Aorta (tissue), 5 donors: ENCODE measurements around the gene SLC18A2. TPM values are rescaled to one million over a fixed set of nuclear protein-coding genes. Genes with fewer than 3 reads are reported as not detected.

Experiments
- ATAC-seq: fragments of 200-7000 bp; cut with Tn5 transposase; one replicate; pipeline ENCODE4 v1.9.1; 2022; ENCODE audit warnings: moderate library complexity; ENCODE audit not compliant: low FRiP score
- DNase-seq, 2 donors: peaks; one replicate each; pipeline ENCODE4 v3.0.0-alpha.2; 2020
- H3K27ac ChIP-seq, 2 donors: one replicate each; pipeline ENCODE4 v1.5.1; 2013; ENCODE audit warnings: low read length in 2 of 2, mild to moderate bottlenecking in 2 of 2, moderate library complexity in 2 of 2, control low read depth in 1 of 2, inconsistent platforms in 1 of 2, low read depth in 1 of 2
- H3K27me3 ChIP-seq, 2 donors: one replicate each; pipeline ENCODE4 v1.6.1; 2013; ENCODE audit warnings: control low read depth in 1 of 2, low read length in 1 of 2, mild to moderate bottlenecking in 1 of 2, moderate library complexity in 1 of 2; ENCODE audit not compliant: insufficient read depth in 2 of 2, control insufficient read depth in 1 of 2
- H3K36me3 ChIP-seq, 2 donors: one replicate each; pipeline ENCODE4 v1.6.1; 2013; ENCODE audit warnings: control low read depth in 1 of 2, low read length in 1 of 2, mild to moderate bottlenecking in 1 of 2; ENCODE audit not compliant: insufficient read depth in 2 of 2, control insufficient read depth in 1 of 2
- H3K4me1 ChIP-seq, 2 donors: one replicate each; pipeline ENCODE4 v1.6.1; 2013; ENCODE audit warnings: low read length in 2 of 2, control low read depth in 1 of 2, mild to moderate bottlenecking in 1 of 2, moderate library complexity in 1 of 2; ENCODE audit not compliant: insufficient read depth in 2 of 2, control insufficient read depth in 1 of 2
- H3K4me3 ChIP-seq, 2 donors: one replicate each; pipeline ENCODE4 v1.5.1; 2013; ENCODE audit warnings: low read length in 2 of 2, control low read depth in 1 of 2, mild to moderate bottlenecking in 1 of 2
- H3K9me3 ChIP-seq: one replicate; pipeline ENCODE4 v1.6.1; 2013; ENCODE audit warnings: mild to moderate bottlenecking, low read length; ENCODE audit not compliant: control insufficient read depth
- WGBS, 2 donors: extraction: QIAGEN DNeasy Blood & Tissue Kit; methylation state at CpG; one replicate each; pipeline ENCODE4 v1.1.7; 2013; 5-methylcytosine and 5-hydroxymethylcytosine counted together
- intact Hi-C, 2 donors: fragments of 100-400 bp; cut with DNase I; formaldehyde crosslinking; loops; one replicate each; pipeline versions ENCODE4 v1.14.2 to v1.15.0; 2022
- long read RNA-seq, 2 donors: library from polyadenylated mRNA; unstranded; transcript quantifications; one replicate each; pipeline ENCODE4 v2.0.0, GENCODE V29; 2020 to 2021
- polyA plus RNA-seq, 2 donors: library from polyadenylated mRNA; stranded (reverse); fragments of 200-250 nt; gene quantifications; one replicate each; pipeline ENCODE4 v1.2.3, GENCODE V29; 2013
- total RNA-seq, 2 donors: library from RNA; stranded (reverse); fragmentation: NEBNext Ultra II Directional; extraction: Animal tissue kit (Norgen Biotek cat#: 25700); gene quantifications; one replicate each; pipeline ENCODE4 v1.2.1, GENCODE V29; 2021
- donor health status: healthy with polysubstance abuse.
- donor health status: Bipolar disorder and iron deficiency.
- donor health status: DM: no; HTN: no; CAD: no.
- donor health status: DM: no; HTN: no; CAD: no.
- donor health status: DM: yes; HTN: yes; CAD: no.

The SLC18A2 gene
- total RNA-seq (1 to 10 TPM in 1 of 2 donors, under 1 TPM in 1; 0.52 to 2.8 TPM), polyA plus RNA-seq (under 1 TPM; 0.08 to 0.13 TPM)
- long read RNA-seq, donor 1, partial matches to known transcripts, result 0 of 33 reads
- long read RNA-seq, donor 1, other reads (novel, unspliced or antisense), result 32 of 33 reads
- long read RNA-seq, donor 2, transcript SLC18A2-201 (16 exons, 3,872 nt), result major isoform, 6 of 26 reads
- long read RNA-seq, donor 2, partial matches to known transcripts, result 0 of 26 reads
- long read RNA-seq, donor 2, other reads (novel, unspliced or antisense), result 20 of 26 reads

- Histone ChIP-seq H3K4me1 (no peaks in the 10 kb centered on the region), H3K4me3 (no peak within 1 kb of the TSS), H3K9me3 (no peaks in the 10 kb centered on the region), H3K27me3 (peaks cover 0 to 3% of the 10 kb centered on the region in 2 donors), H3K27ac (no peak within 1 kb of the TSS), H3K36me3 (no peaks in the 10 kb centered on the region)
- WGBS, 2 donors, result 1 to 2% methylated on average over 58 to 93 of the region's 93 CpGs
- ATAC-seq (no peak), DNase-seq (peak in 1 of 2 donors; percentile 57)
- intact Hi-C loops, result no loop called here
Observed at GRCh38 chr10:117240621-117241529, at the start of gene SLC18A2. Gene SLC18A2, plus strand, starts transcription at chr10:117241114. Its CDS starts 580 bp downstream, at chr10:117241694.

GRCh38 chr10:117197189-117197588 is 43.7 kb upstream of the SLC18A2 start, which contains the start of gene KCNK18:
Gene KCNK18, plus strand, starts transcription at chr10:117197489. Its CDS starts 0 bp downstream, at chr10:117197489.
- no peak for ATAC-seq
- no peak for DNase-seq
- no peak within 1 kb of the TSS for H3K27ac ChIP-seq
- H3K36me3 ChIP-seq, result no peaks in the 10 kb centered on the region
- H3K4me3 ChIP-seq, result no peak within 1 kb of the TSS
- intact Hi-C loops, result no loop called here
- WGBS, 2 donors, result 84% methylated on average over 12 of the region's 12 CpGs
- no peaks in the 10 kb centered on the region for H3K4me1 ChIP-seq
- H3K9me3 ChIP-seq, result no peaks in the 10 kb centered on the region
- no peaks in the 10 kb centered on the region for H3K27me3 ChIP-seq

- Histone ChIP-seq H3K27ac (no peak overlapping the region), H3K4me1 (no peaks in the 10 kb centered on the region), H3K9me3 (no peaks in the 10 kb centered on the region), H3K27me3 (no peaks in the 10 kb centered on the region), H3K4me3 (no peak overlapping the region), H3K36me3 (no peaks in the 10 kb centered on the region)
- ATAC-seq (no peak), DNase-seq (no peak)
- intact Hi-C loops, result no loop called here
- WGBS, 2 donors, result 29 to 30% methylated on average over 4 of the region's 4 CpGs
Observed at GRCh38 chr10:117198088-117198487, 42.8 kb upstream of the SLC18A2 start.

- Histone ChIP-seq H3K4me3 (no peak overlapping the region), H3K36me3 (no peaks in the 10 kb centered on the region), H3K4me1 (no peaks in the 10 kb centered on the region), H3K9me3 (peaks cover 2% of the 10 kb centered on the region), H3K27me3 (no peaks in the 10 kb centered on the region), H3K27ac (no peak overlapping the region)
- intact Hi-C loops, result no loop called here
- WGBS, 2 donors, result 63 to 73% methylated on average over 4 of the region's 4 CpGs
- no peak for DNase-seq
- no peak for ATAC-seq
Observed at GRCh38 chr10:117201826-117202225, 39.1 kb upstream of the SLC18A2 start.

GRCh38 chr10:117204316-117204715 is 36.6 kb upstream of the SLC18A2 start:
- WGBS, 2 donors, result 34 to 51% methylated on average over 2 of the region's 2 CpGs

GRCh38 chr10:117212176-117212575 is 28.7 kb upstream of the SLC18A2 start:
- WGBS, 2 donors, result 78 to 85% methylated on average over 1 of the region's 1 CpG
- intact Hi-C loops, result loop anchor here (10.0 kb wide), 2 partner anchors 283 to 1033 kb away; no protein-coding TSS in a partner anchor
- no peaks in the 10 kb centered on the region for H3K27me3 ChIP-seq
- DNase-seq (no peak), ATAC-seq (no peak)
- H3K4me3 ChIP-seq, result no peak overlapping the region
- peaks cover 9% of the 10 kb centered on the region for H3K9me3 ChIP-seq
- H3K27ac ChIP-seq, result no peak overlapping the region
- no peaks in the 10 kb centered on the region for H3K36me3 ChIP-seq
- no peaks in the 10 kb centered on the region for H3K4me1 ChIP-seq

More at GRCh38 chr10:117204316-117204715, 36.6 kb upstream of the SLC18A2 start:
- Histone ChIP-seq H3K27ac (no peak overlapping the region), H3K4me1 (no peaks in the 10 kb centered on the region), H3K9me3 (peaks cover 2% of the 10 kb centered on the region), H3K4me3 (no peak overlapping the region), H3K36me3 (no peaks in the 10 kb centered on the region), H3K27me3 (no peaks in the 10 kb centered on the region)
- no peak for DNase-seq
- intact Hi-C loops, result no loop called here
- no peak for ATAC-seq

- 67 to 74% methylated on average over 1 of the region's 1 CpG for WGBS, 2 donors
- no peak for ATAC-seq
- Histone ChIP-seq H3K4me1 (no peaks in the 10 kb centered on the region), H3K36me3 (no peaks in the 10 kb centered on the region), H3K9me3 (peaks cover 9% of the 10 kb centered on the region), H3K4me3 (no peak overlapping the region), H3K27ac (no peak overlapping the region), H3K27me3 (no peaks in the 10 kb centered on the region)
- intact Hi-C loops, result loop anchor here (10.0 kb wide), 2 partner anchors 280 to 1030 kb away; no protein-coding TSS in a partner anchor
- DNase-seq, result no peak
Observed at GRCh38 chr10:117214401-117214800, 26.5 kb upstream of the SLC18A2 start.

GRCh38 chr10:117215079-117215478 is 25.8 kb upstream of the SLC18A2 start:
- 74 to 75% methylated on average over 2 of the region's 2 CpGs for WGBS, 2 donors
- no peak for DNase-seq
- no peaks in the 10 kb centered on the region for H3K27me3 ChIP-seq

More at GRCh38 chr10:117215079-117215478, 25.8 kb upstream of the SLC18A2 start:
- intact Hi-C loops, result loop anchor here (10.0 kb wide), 2 partner anchors 280 to 1030 kb away; no protein-coding TSS in a partner anchor
- Histone ChIP-seq H3K4me3 (no peak overlapping the region), H3K4me1 (no peaks in the 10 kb centered on the region), H3K27ac (no peak overlapping the region), H3K36me3 (no peaks in the 10 kb centered on the region), H3K9me3 (peaks cover 9% of the 10 kb centered on the region)
- no peak for ATAC-seq
